WERI-Rb-1 (cell line): ENCODE data around the gene KCNH3.

ENCODE experiments used
- DNase-seq: peaks from one replicate; pipeline ENCODE4 v3.0.0-alpha.2; 2020
- H3K27ac ChIP-seq: fragments of 250-450 bp; sonication (Bioruptor Pico); 2 replicates; pipeline ENCODE4 v1.5.1; 2020; ENCODE audit warnings: mild to moderate bottlenecking, moderate library complexity
- H3K27me3 ChIP-seq: fragments of 250-450 bp; sonication (Bioruptor Pico); 2 replicates; pipeline ENCODE4 v1.5.1; 2021; ENCODE audit warnings: mild to moderate bottlenecking, low read depth, moderate library complexity; ENCODE audit not compliant: insufficient read depth, severe bottlenecking
- H3K36me3 ChIP-seq: fragments of 250-450 bp; sonication (Bioruptor Pico); 2 replicates; pipeline ENCODE4 v1.5.1; 2020; ENCODE audit warnings: mild to moderate bottlenecking, moderate library complexity
- H3K4me3 ChIP-seq: 2 replicates; pipeline ENCODE4 v1.5.1; 2011; ENCODE audit warnings: low read depth, mild to moderate bottlenecking, control low read depth, low read length
- H3K9me3 ChIP-seq: fragments of 250-450 bp; sonication (Bioruptor Pico); 2 replicates; pipeline ENCODE4 v1.5.1; 2021; ENCODE audit warnings: mild to moderate bottlenecking, moderate library complexity; ENCODE audit not compliant: severe bottlenecking
- TF ChIP-seq, protein P1 (sequence below): IDR thresholded peaks from 2 replicates; pipeline ENCODE4 v1.5.1; 2011; ENCODE audit warnings: low read depth, mild to moderate bottlenecking, control low read depth, inconsistent platforms, low read length

KCNH3 gene

DNA sequence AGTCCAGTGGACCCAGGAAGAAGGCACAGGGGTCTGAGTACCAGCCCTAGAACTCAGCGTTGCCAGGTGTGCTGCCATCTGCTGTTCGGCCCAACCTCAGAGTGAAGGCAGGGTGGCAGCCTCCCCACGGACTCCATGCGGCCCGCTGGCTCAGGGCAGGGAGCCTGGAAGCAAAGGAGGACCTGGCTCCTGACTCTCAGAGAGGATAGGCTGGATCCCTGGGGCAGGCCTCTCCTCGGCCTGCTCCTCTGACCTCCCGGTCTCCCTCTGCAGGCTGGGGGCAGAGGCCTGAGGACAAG, 19.0 kb downstream of the KCNH3 start:
- Histone ChIP-seq H3K27me3 (no peaks in the 10 kb centered on the region), H3K27ac (no peak overlapping the region), H3K4me3 (no peak overlapping the region), H3K9me3 (no peaks in the 10 kb centered on the region), H3K36me3 (peaks cover 67% of the 10 kb centered on the region)
- TF ChIP-seq, protein P1, sequence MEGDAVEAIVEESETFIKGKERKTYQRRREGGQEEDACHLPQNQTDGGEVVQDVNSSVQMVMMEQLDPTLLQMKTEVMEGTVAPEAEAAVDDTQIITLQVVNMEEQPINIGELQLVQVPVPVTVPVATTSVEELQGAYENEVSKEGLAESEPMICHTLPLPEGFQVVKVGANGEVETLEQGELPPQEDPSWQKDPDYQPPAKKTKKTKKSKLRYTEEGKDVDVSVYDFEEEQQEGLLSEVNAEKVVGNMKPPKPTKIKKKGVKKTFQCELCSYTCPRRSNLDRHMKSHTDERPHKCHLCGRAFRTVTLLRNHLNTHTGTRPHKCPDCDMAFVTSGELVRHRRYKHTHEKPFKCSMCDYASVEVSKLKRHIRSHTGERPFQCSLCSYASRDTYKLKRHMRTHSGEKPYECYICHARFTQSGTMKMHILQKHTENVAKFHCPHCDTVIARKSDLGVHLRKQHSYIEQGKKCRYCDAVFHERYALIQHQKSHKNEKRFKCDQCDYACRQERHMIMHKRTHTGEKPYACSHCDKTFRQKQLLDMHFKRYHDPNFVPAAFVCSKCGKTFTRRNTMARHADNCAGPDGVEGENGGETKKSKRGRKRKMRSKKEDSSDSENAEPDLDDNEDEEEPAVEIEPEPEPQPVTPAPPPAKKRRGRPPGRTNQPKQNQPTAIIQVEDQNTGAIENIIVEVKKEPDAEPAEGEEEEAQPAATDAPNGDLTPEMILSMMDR: peak; percentile 39; the same call in 1 of the 2 replicates
- no peak for DNase-seq

DNA sequence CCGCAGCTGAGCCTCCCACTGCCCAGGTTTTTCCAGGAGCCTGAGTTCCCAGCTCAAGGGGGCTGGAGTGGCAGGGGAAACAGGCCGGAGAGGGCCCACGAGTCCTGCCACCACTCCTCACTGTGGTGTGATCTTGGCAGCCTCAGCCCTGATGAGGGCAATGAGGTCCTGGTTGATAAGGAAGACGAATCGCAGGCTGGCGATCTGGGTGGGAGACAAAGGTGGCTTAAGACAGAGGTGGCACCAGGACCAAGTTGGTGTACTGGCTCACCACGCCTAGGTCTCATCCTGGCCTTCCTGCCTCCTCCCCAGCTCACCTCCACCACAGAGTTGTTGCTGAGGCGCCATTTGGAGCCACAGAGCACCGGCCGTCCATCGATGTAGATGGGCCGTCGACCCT, 19.7 kb downstream of the KCNH3 start:
- DNase-seq: no peak
- H3K36me3 ChIP-seq: peaks cover 73% of the 10 kb centered on the region
- H3K9me3 ChIP-seq: no peaks in the 10 kb centered on the region
- no peak overlapping the region for H3K4me3 ChIP-seq
- H3K27me3 ChIP-seq: no peaks in the 10 kb centered on the region
- H3K27ac ChIP-seq: no peak overlapping the region
- TF ChIP-seq, protein P1: no peak

DNA sequence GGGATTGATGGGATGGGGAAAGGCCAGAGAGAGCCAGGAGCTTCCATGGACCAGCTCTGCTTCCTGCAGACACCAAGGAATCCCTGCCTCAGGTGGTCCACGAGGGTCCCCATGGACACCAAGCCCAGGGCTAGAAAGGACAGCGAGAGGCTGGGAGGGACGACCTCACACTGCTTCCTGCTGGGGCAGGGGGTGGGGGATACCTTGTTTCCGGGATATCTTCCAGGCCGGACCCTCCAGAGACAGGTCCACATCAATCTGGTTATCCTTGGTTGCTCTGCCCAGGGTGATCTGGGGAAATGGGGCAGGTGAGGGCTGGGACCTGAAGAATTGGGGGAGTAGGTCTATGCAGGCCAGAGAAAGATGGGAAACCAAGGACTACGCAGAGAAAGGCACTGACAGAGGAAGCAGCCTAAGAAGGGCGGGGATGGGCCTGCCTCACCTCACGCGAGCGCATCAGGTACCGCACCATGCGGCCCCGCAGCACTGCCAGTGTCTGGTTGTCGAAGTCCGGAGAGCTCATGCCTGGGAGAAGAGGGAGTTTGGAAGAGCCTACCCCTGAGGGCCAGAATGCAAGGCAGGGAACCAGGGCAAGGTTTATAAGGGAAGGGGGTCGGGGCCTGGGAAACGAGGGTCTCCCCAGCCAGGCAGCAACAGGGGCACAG, 20.3 kb downstream of the KCNH3 start:
- H3K36me3 ChIP-seq: peaks cover 80% of the 10 kb centered on the region
- TF ChIP-seq, protein P1: no peak
- DNase-seq: no peak
- H3K27me3 ChIP-seq: no peaks in the 10 kb centered on the region
- no peak overlapping the region for H3K4me3 ChIP-seq
- H3K27ac ChIP-seq: no peak overlapping the region
- no peaks in the 10 kb centered on the region for H3K9me3 ChIP-seq

DNA sequence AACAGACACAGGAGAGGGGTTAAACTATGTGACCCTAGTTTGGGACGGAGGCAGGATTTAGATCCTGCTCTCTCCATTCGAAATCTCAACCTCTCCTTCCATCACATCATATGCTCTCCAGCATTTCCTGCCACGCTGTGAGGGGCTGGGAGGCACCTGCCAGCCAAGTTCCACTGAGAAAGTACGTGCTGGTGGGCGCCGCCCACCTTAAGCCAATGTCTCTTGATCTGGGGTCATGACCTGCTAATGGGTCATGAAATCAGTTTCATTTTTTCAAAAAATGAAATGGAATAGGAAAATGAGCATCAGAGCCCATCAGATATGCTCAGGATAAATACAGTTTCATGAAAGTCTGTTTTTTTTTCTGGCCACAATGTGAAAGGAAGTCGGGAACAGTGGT, 21.9 kb downstream of the KCNH3 start:
- peaks cover 95% of the 10 kb centered on the region for H3K36me3 ChIP-seq
- no peak overlapping the region for H3K4me3 ChIP-seq
- no peak for DNase-seq
- no peaks in the 10 kb centered on the region for H3K9me3 ChIP-seq
- no peaks in the 10 kb centered on the region for H3K27me3 ChIP-seq
- TF ChIP-seq, protein P1: no peak
- no peak overlapping the region for H3K27ac ChIP-seq

DNA sequence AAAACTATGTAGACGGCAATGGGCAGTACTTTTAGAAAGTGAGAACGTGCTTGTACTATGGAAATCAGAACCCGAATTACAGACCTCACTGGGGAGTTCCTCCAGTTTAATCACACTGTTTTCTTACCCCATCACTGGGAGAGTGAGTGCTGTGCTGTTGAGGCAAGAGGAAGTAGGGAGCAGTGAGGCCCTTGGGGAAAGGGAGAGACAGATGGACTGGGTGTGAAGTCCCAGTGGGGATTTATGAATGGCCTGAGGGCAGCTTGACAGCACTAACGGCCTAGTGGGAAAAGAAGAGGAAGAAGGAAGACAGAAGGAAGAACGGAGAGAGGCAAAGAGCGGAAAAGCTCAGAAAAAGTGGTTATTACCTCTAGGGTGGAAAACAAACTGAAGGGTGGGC, 23.4 kb downstream of the KCNH3 start:
- Histone ChIP-seq H3K9me3 (no peaks in the 10 kb centered on the region), H3K4me3 (no peak overlapping the region), H3K36me3 (peaks cover 83% of the 10 kb centered on the region), H3K27me3 (no peaks in the 10 kb centered on the region), H3K27ac (no peak overlapping the region; the same call in 1 of the 2 replicates)
- TF ChIP-seq, protein P1: no peak
- DNase-seq: no peak

DNA sequence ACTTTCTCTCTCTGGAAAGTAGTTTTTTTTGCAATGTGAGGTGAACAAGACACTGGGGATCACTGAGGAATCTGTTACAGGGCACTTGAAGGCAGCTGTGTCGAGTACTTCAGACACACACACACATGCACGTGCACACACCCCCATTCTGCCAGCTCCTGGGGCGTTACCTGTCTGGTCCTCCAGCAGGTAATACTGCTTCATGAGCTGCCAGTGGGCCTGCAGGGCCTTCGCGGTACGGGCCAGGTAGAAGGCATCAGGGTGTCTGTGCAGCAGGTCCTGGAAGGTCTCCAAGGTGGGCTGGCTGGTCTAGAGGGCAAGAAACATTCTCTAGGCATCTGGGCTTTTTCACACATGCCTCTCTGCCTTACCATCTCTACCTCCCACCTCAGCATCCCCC, 24.0 kb downstream of the KCNH3 start:
- no peaks in the 10 kb centered on the region for H3K27me3 ChIP-seq
- no peak for DNase-seq
- no peaks in the 10 kb centered on the region for H3K9me3 ChIP-seq
- no peak overlapping the region for H3K4me3 ChIP-seq
- TF ChIP-seq, protein P1: no peak
- no peak overlapping the region for H3K27ac ChIP-seq
- H3K36me3 ChIP-seq: peaks cover 78% of the 10 kb centered on the region
